ENCODE results near the gene MYT1.

DNA sequence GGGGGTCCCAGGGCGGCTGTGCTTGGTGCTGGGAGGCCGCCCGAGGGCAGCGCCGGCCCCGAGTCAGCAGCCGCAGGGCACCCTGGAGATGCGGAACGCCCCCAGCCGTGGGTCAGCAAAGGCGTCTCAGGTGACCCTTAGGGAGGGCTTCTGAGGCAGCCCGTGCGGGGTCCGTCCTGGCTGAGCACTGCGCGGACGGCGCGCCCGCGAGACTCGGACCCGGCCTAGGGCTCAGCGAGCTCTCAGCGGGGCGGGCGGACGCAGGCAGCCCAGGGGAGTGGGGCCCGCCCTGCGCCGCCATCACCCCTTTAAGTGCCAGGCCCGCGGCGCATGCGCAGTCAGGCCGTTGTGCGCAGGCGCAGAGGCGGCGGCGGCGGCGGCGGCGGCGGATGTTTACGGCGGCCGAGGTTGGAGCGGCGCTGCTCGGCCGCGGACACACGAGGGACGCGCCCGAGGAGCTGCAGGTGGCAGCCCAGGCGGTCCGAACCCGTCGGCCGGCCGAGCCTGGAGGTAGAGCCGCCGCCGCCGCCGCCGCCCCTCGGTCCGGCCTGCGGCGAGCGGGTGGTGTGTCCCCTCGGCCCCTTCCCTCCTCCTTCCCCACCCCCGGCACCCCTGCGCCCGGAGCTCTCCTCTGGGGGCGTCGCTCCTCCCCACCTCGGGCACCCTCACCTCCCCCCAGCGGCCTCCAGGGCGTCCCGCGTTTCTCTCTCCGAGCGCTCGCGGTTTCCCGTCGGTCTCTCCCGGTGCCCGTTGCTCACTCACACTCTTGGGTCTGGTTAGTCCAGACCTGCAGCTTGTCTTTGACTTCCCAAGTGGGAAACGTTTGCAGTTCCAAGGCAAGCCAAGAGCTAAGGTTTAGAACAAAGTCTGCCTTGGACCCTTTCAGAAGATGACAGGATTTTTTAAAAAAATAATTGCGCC, 91.4 kb downstream of the MYT1 start, which contains the start of gene PCMTD2:
- TF ChIP-seq, protein P1, sequence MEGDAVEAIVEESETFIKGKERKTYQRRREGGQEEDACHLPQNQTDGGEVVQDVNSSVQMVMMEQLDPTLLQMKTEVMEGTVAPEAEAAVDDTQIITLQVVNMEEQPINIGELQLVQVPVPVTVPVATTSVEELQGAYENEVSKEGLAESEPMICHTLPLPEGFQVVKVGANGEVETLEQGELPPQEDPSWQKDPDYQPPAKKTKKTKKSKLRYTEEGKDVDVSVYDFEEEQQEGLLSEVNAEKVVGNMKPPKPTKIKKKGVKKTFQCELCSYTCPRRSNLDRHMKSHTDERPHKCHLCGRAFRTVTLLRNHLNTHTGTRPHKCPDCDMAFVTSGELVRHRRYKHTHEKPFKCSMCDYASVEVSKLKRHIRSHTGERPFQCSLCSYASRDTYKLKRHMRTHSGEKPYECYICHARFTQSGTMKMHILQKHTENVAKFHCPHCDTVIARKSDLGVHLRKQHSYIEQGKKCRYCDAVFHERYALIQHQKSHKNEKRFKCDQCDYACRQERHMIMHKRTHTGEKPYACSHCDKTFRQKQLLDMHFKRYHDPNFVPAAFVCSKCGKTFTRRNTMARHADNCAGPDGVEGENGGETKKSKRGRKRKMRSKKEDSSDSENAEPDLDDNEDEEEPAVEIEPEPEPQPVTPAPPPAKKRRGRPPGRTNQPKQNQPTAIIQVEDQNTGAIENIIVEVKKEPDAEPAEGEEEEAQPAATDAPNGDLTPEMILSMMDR (conservative IDR thresholded peaks at IDR 0.05; ENCODE audit: low read depth, low read length): no peak
- no peak for TF ChIP-seq EZH2 (IDR thresholded peaks at IDR 0.05; ENCODE audit: low read length, unreplicated experiment)
- TF ChIP-seq EZH2phosphoT487 (IDR thresholded peaks at IDR 0.05; ENCODE audit: borderline replicate concordance, low read length): no peak

Measured in PC-3 (cell line).